Cardiac muscle cell (in vitro differentiated cells and primary cell): ENCODE results near the gene SVBP. TPM values are rescaled to one million over a fixed set of nuclear protein-coding genes. Genes with fewer than 3 reads are reported as not detected.

ENCODE experiments used
- DNase-seq, 2 donors: peaks; one replicate each; pipeline versions ENCODE4 v3.0.0 to v3.0.0-alpha.2; 2010 to 2017; ENCODE audit warnings: low read depth in 1 of 2, low spot score in 1 of 2
- H3K27ac ChIP-seq: fragments of 200-600 bp; sonication (generic); 2 replicates; pipeline ENCODE4 v1.5.1; 2016
- H3K27me3 ChIP-seq: fragments of 200-600 bp; sonication (generic); 2 replicates; pipeline ENCODE4 v1.6.0; 2016; ENCODE audit warnings: control low read depth
- H3K36me3 ChIP-seq: fragments of 200-600 bp; sonication (generic); 2 replicates; pipeline ENCODE4 v1.5.1; 2016; ENCODE audit warnings: control low read depth
- H3K4me1 ChIP-seq: fragments of 200-600 bp; sonication (generic); 2 replicates; pipeline ENCODE4 v1.8.1; 2017; ENCODE audit warnings: low read depth, mild to moderate bottlenecking, mixed run types
- H3K4me3 ChIP-seq: fragments of 200-600 bp; sonication (generic); 2 replicates; pipeline ENCODE4 v1.5.1; 2016; ENCODE audit warnings: mild to moderate bottlenecking
- H3K9me3 ChIP-seq: fragments of 200-600 bp; sonication (generic); 2 replicates; pipeline ENCODE4 v1.5.1; 2017; ENCODE audit warnings: low read depth, mild to moderate bottlenecking, control low read depth
- CTCF ChIP-seq: IDR thresholded peaks from 2 replicates; pipeline ENCODE4 v1.5.1; 2012; ENCODE audit warnings: low read depth, mild to moderate bottlenecking, low read length
- polyA plus RNA-seq: library from polyadenylated mRNA; unstranded; fragments of >200 nt; fragmentation: Nextera tagmentation; extraction: Ambion mirVana; gene quantifications from 2 replicates; pipeline ENCODE4 v1.2.1, GENCODE V29; 2016
- total RNA-seq: library from RNA; depleted of rRNA; stranded (reverse); fragments of >200 nt; gene quantifications from 2 replicates; pipeline ENCODE4 v1.2.3, GENCODE V29; 2016

SVBP gene
- total and polyA plus RNA-seq, 2 experiments from 2014 or later: 35.6 to 67.8 TPM

GRCh38 chr1:42837709-42838108, 20.5 kb upstream of the SVBP start:
- no peak for TF ChIP-seq CTCF
- H3K4me1 ChIP-seq: no peaks in the 10 kb centered on the region
- no peak overlapping the region for H3K27ac ChIP-seq
- H3K27me3 ChIP-seq: no peaks in the 10 kb centered on the region
- no peaks in the 10 kb centered on the region for H3K9me3 ChIP-seq
- no peak overlapping the region for H3K4me3 ChIP-seq
- H3K36me3 ChIP-seq: peaks cover 3% of the 10 kb centered on the region
- DNase-seq: no peak

- no peaks in the 10 kb centered on the region for H3K36me3 ChIP-seq
Measured at GRCh38 chr1:42835422-42835821, 18.2 kb upstream of the SVBP start.

GRCh38 chr1:42834803-42835202, 17.6 kb upstream of the SVBP start:
- Histone ChIP-seq H3K4me3 (no peak overlapping the region), H3K9me3 (no peaks in the 10 kb centered on the region), H3K27ac (no peak overlapping the region), H3K4me1 (no peaks in the 10 kb centered on the region), H3K36me3 (no peaks in the 10 kb centered on the region), H3K27me3 (no peaks in the 10 kb centered on the region)
- DNase-seq: no peak
- no peak for TF ChIP-seq CTCF

More at GRCh38 chr1:42835422-42835821, 18.2 kb upstream of the SVBP start:
- H3K9me3 ChIP-seq: no peaks in the 10 kb centered on the region
- no peak for TF ChIP-seq CTCF
- no peak overlapping the region for H3K4me3 ChIP-seq
- no peaks in the 10 kb centered on the region for H3K27me3 ChIP-seq
- no peak for DNase-seq
- no peak overlapping the region for H3K27ac ChIP-seq
- no peaks in the 10 kb centered on the region for H3K4me1 ChIP-seq

GRCh38 chr1:42833981-42834380, 16.8 kb upstream of the SVBP start:
- no peak overlapping the region for H3K27ac ChIP-seq

GRCh38 chr1:42832641-42833240, 15.5 kb upstream of the SVBP start:
- DNase-seq: no peak
- Histone ChIP-seq H3K4me3 (no peak overlapping the region), H3K36me3 (no peaks in the 10 kb centered on the region), H3K27me3 (no peaks in the 10 kb centered on the region), H3K4me1 (no peaks in the 10 kb centered on the region), H3K9me3 (no peaks in the 10 kb centered on the region), H3K27ac (no peak overlapping the region)
- TF ChIP-seq CTCF: no peak

More at GRCh38 chr1:42833981-42834380, 16.8 kb upstream of the SVBP start:
- no peak for DNase-seq
- Histone ChIP-seq H3K27me3 (no peaks in the 10 kb centered on the region), H3K4me1 (no peaks in the 10 kb centered on the region), H3K36me3 (no peaks in the 10 kb centered on the region), H3K4me3 (no peak overlapping the region), H3K9me3 (no peaks in the 10 kb centered on the region)
- no peak for TF ChIP-seq CTCF
